H1 (cell line): ENCODE data around the gene LILRB4. TPM values are rescaled to one million over a fixed set of nuclear protein-coding genes. Genes with fewer than 3 reads are reported as not detected.
"Not testable (repeated sequence)": the region's sequence is repeated elsewhere in the genome, so short reads cannot be mapped to it uniquely, and the experiment has no call there.

Experiments
- CTCF ChIA-PET: fragments of 300-600 bp; sonication (Branson Sonifier 250); formaldehyde crosslinking; loops from one replicate; lab custom pipeline; 2021; ENCODE audit not compliant: partially characterized antibody; lab: Charles Lee
- POLR2A ChIA-PET: fragments of 300-600 bp; sonication (Branson Sonifier 250); formaldehyde crosslinking; loops from one replicate; lab custom pipeline; 2021; ENCODE audit warnings: inconsistent platforms; ENCODE audit not compliant: partially characterized antibody; lab: Charles Lee
- DNase-seq, 2 experiments: peaks; one replicate each; pipeline versions ENCODE4 v3.0.0 to v3.0.0-alpha.2; 2010 to 2022; ENCODE audit warnings: low spot score in 2 of 2, low read depth in 1 of 2, mixed read lengths in 1 of 2
- FAIRE-seq: peaks from 2 replicates; lab custom pipeline; 2011; peaks lifted over from hg19 to GRCh38; lab: Jason Lieb, UNC
- H2AFZ ChIP-seq: 2 replicates; pipeline ENCODE4 v1.8.1; 2012; ENCODE audit warnings: low read length, inconsistent platforms
- H2AK5ac ChIP-seq: 2 replicates; pipeline ENCODE4 v1.6.1; 2013; ENCODE audit warnings: low read depth, low read length
- H2BK120ac ChIP-seq: replicated peaks from 2 replicates; pipeline ENCODE3; 2013; ENCODE audit warnings: low read depth, low read length, inconsistent platforms
- H2BK12ac ChIP-seq: 2 replicates; pipeline ENCODE4 v1.6.1; 2013; ENCODE audit warnings: low read depth, low read length
- H2BK15ac ChIP-seq: 2 replicates; pipeline ENCODE4 v1.6.1; 2013; ENCODE audit warnings: low read length
- H2BK20ac ChIP-seq: 2 replicates; pipeline ENCODE4 v1.6.1; 2013; ENCODE audit warnings: low read length
- H2BK5ac ChIP-seq: 2 replicates; pipeline ENCODE4 v1.6.1; 2013; ENCODE audit warnings: low read depth, low read length
- H3K14ac ChIP-seq: 2 replicates; pipeline ENCODE4 v1.6.1; 2013; ENCODE audit warnings: inconsistent platforms; ENCODE audit not compliant: insufficient read length
- H3K18ac ChIP-seq: 2 replicates; pipeline ENCODE4 v1.6.1; 2013; ENCODE audit warnings: low read length; ENCODE audit errors: extremely low read depth
- H3K23ac ChIP-seq: 2 replicates; pipeline ENCODE4 v1.6.1; 2013; ENCODE audit warnings: inconsistent platforms; ENCODE audit not compliant: insufficient read length
- H3K23me2 ChIP-seq: 2 replicates; pipeline ENCODE4 v1.6.1; 2013; ENCODE audit warnings: low read depth, low read length
- H3K27ac ChIP-seq: 2 replicates; pipeline ENCODE4 v1.6.1; 2011; ENCODE audit warnings: low read depth, low read length, inconsistent platforms
- H3K27me3 ChIP-seq, 4 experiments: replicated peaks in 1 of 4; 1 replicate in 1 of 4; 2 replicates in 3 of 4; pipeline versions ENCODE4 v1.6.1 to v1.8.1; 2011 to 2013; ENCODE audit warnings: low read length in 3 of 4, mild to moderate bottlenecking in 3 of 4, inconsistent platforms in 2 of 4, mixed read lengths in 2 of 4, moderate library complexity in 1 of 4; ENCODE audit not compliant: control insufficient read depth in 3 of 4, insufficient read depth in 3 of 4; ENCODE audit errors: extremely low read depth in 1 of 4
- H3K36me3 ChIP-seq, 4 experiments: 2 replicates each; pipeline versions ENCODE4 v1.6.1 to v1.8.1; 2011 to 2013; ENCODE audit warnings: mild to moderate bottlenecking in 4 of 4, low read length in 3 of 4, moderate library complexity in 2 of 4, control low read depth in 1 of 4, inconsistent platforms in 1 of 4; ENCODE audit not compliant: insufficient read depth in 4 of 4, control insufficient read depth in 2 of 4
- H3K4ac ChIP-seq: replicated peaks from 2 replicates; pipeline ENCODE3; 2013; ENCODE audit warnings: low read length, low read depth, mixed read lengths, inconsistent platforms; ENCODE audit not compliant: insufficient read length
- H3K4me1 ChIP-seq, 4 experiments: replicated peaks in 1 of 4; 1 replicate in 1 of 4; 2 replicates in 3 of 4; pipeline versions ENCODE4 v1.6.1 to v1.8.1; 2011 to 2013; ENCODE audit warnings: low read length in 3 of 4, inconsistent platforms in 2 of 4, mixed read lengths in 1 of 4; ENCODE audit not compliant: insufficient read depth in 4 of 4, control insufficient read depth in 3 of 4
- H3K4me2 ChIP-seq, 2 experiments: 2 replicates each; pipeline versions ENCODE4 v1.6.1 to v1.8.1; 2011 to 2013; ENCODE audit warnings: low read depth in 2 of 2, low read length in 2 of 2, control low read depth in 1 of 2, inconsistent platforms in 1 of 2, mild to moderate bottlenecking in 1 of 2; ENCODE audit not compliant: insufficient read depth in 1 of 2
- H3K4me3 ChIP-seq, 4 experiments: fragments of 200-600, 300-600 bp in 1 of 4; sonication (generic), shearing (Covaris generic), sonication (Bioruptor Twin) in 1 of 4; 2 replicates each; pipeline versions ENCODE4 v1.5.1 to v1.8.1; 2011 to 2016; ENCODE audit warnings: low read length in 4 of 4, low read depth in 3 of 4, control low read depth in 2 of 4, inconsistent platforms in 2 of 4, mild to moderate bottlenecking in 2 of 4, mixed read lengths in 1 of 4, moderate library complexity in 1 of 4; ENCODE audit not compliant: insufficient read depth in 2 of 4; ENCODE audit errors: extremely low read depth in 1 of 4
- H3K56ac ChIP-seq: replicated peaks from 2 replicates; pipeline ENCODE3; 2013; ENCODE audit warnings: low read depth, mild to moderate bottlenecking, mixed read lengths, low read length, inconsistent platforms; ENCODE audit not compliant: insufficient read length
- H3K79me1 ChIP-seq: 2 replicates; pipeline ENCODE4 v1.6.1; 2013; ENCODE audit warnings: low read depth, low read length, control low read depth
- H3K79me2 ChIP-seq, 2 experiments: 2 replicates each; pipeline versions ENCODE4 v1.6.1 to v1.8.1; 2012 to 2013; ENCODE audit warnings: low read length in 2 of 2, mild to moderate bottlenecking in 2 of 2, inconsistent platforms in 1 of 2; ENCODE audit not compliant: insufficient read depth in 2 of 2, control insufficient read depth in 1 of 2
- H3K9ac ChIP-seq, 4 experiments: replicated peaks in 1 of 4; 1 replicate in 1 of 4; 2 replicates in 3 of 4; pipeline versions ENCODE4 v1.6.1 to v1.8.1; 2011 to 2013; ENCODE audit warnings: low read depth in 3 of 4, low read length in 3 of 4, control low read depth in 2 of 4, mild to moderate bottlenecking in 2 of 4, moderate library complexity in 2 of 4, inconsistent platforms in 1 of 4; ENCODE audit errors: extremely low read depth in 1 of 4
- H3K9me3 ChIP-seq, 2 experiments: 2 replicates each; pipeline versions ENCODE4 v1.6.1 to v1.8.1; 2012 to 2013; ENCODE audit warnings: mild to moderate bottlenecking in 2 of 2, moderate library complexity in 2 of 2, control low read depth in 1 of 2, inconsistent platforms in 1 of 2, low read depth in 1 of 2, low read length in 1 of 2, mixed read lengths in 1 of 2; ENCODE audit not compliant: insufficient read depth in 2 of 2
- H4K20me1 ChIP-seq, 2 experiments: replicated peaks in 1 of 2; 2 replicates each; pipeline versions ENCODE3 to v1.8.1; 2011 to 2013; ENCODE audit warnings: inconsistent platforms in 2 of 2, low read length in 2 of 2, mild to moderate bottlenecking in 1 of 2; ENCODE audit not compliant: insufficient read depth in 2 of 2, control insufficient read depth in 1 of 2
- H4K5ac ChIP-seq: 2 replicates; pipeline ENCODE4 v1.6.1; 2013; ENCODE audit warnings: low read length, low read depth, mixed read lengths, inconsistent platforms; ENCODE audit not compliant: insufficient read length
- H4K8ac ChIP-seq: 2 replicates; pipeline ENCODE4 v1.8.0; 2013; ENCODE audit warnings: mild to moderate bottlenecking, moderate library complexity, low read length, inconsistent platforms; ENCODE audit not compliant: insufficient read depth; ENCODE audit errors: extremely low read depth
- H4K91ac ChIP-seq: replicated peaks from 2 replicates; pipeline ENCODE3; 2013; ENCODE audit warnings: low read length, mixed read lengths, inconsistent platforms; ENCODE audit not compliant: insufficient read length
- BACH1 ChIP-seq: IDR thresholded peaks from 2 replicates; pipeline ENCODE4 v1.6.1; 2012; ENCODE audit warnings: low read length, improper control_type of control experiment
- CHD2 ChIP-seq: IDR thresholded peaks from 2 replicates; pipeline ENCODE4 v1.6.1; 2012; ENCODE audit warnings: low read length, improper control_type of control experiment
- EGR1 ChIP-seq: IDR thresholded peaks from 2 replicates; pipeline ENCODE4 v1.6.1; 2011; ENCODE audit warnings: low read depth, low read length, borderline replicate concordance
- FOSL1 ChIP-seq: IDR thresholded peaks from 2 replicates; pipeline ENCODE4 v1.6.1; 2011; ENCODE audit warnings: mild to moderate bottlenecking, low read depth, low read length, moderate library complexity; ENCODE audit not compliant: insufficient read depth
- GTF2F1 ChIP-seq: IDR thresholded peaks from 2 replicates; pipeline ENCODE4 v1.6.1; 2012; ENCODE audit warnings: low read depth, low read length, improper control_type of control experiment, borderline replicate concordance
- MAX ChIP-seq: IDR thresholded peaks from 2 replicates; pipeline ENCODE4 v1.6.1; 2012; ENCODE audit warnings: inconsistent platforms
- POLR2AphosphoS5 ChIP-seq: IDR thresholded peaks from 2 replicates; pipeline ENCODE4 v1.6.1; 2011; ENCODE audit warnings: low read depth, low read length
- SIRT6 ChIP-seq: IDR thresholded peaks from one replicate; pipeline ENCODE4 v1.7.1; 2012; ENCODE audit warnings: low read length, inconsistent platforms
- WGBS, 2 experiments: shearing (Covaris generic) in 1 of 2; methylation state at CpG; one replicate each; pipeline versions ENCODE4 v1.1.6 to v1.1.7; 2013 to 2015; ENCODE audit warnings: low lambda C conversion rate in 2 of 2, mixed read lengths in 2 of 2, inconsistent platforms in 1 of 2, low coverage in 1 of 2, missing lambda C conversion rate in 1 of 2; ENCODE audit not compliant: insufficient replicate concordance in 2 of 2, insufficient coverage in 1 of 2, insufficient read length in 1 of 2; ENCODE audit errors: extremely low coverage in 1 of 2, missing lambda C conversion rate in 1 of 2; 5-methylcytosine and 5-hydroxymethylcytosine counted together
- polyA plus RNA-seq, 7 experiments: library from polyadenylated mRNA; depleted of rRNA in 3 of 7; stranded (reverse) in 5 of 7; unstranded in 2 of 7; fragments of >200 nt in 5 of 7; fragments of 200-250 nt in 2 of 7; gene quantifications; 1 replicate in 5 of 7; 2 replicates in 1 of 7; 4 replicates in 1 of 7; pipeline versions ENCODE4 v1.2.1 to v1.2.3, GENCODE V29; 2011 to 2013; ENCODE audit warnings: missing spikeins in 2 of 7, mixed read lengths in 2 of 7
- total RNA-seq: library from RNA; stranded (reverse); fragmentation: NEBNext Ultra II Directional; extraction: Animal tissue kit (Norgen Biotek cat#: 25700); gene quantifications from 2 replicates; pipeline ENCODE4 v1.2.1, GENCODE V29; 2021

Gene LILRB4
- total and polyA plus RNA-seq, 2 of the 8 experiments (the other 6 are each of a cell fraction or from before 2014, with no cell fraction given): not detected

- TF ChIP-seq CHD2 (no peak), EGR1 (no peak), GTF2F1 (no peak), MAX (no peak), FOSL1 (no peak), POLR2AphosphoS5 (no peak), SIRT6 (no peak), BACH1 (no peak)
- TF ChIP-seq, all 59 proteins: peak for 0
Observed at GRCh38 chr19:54709212-54709948, 46.6 kb downstream of the LILRB4 start (continued).

GRCh38 chr19:54709956-54710355 lies 47.2 kb downstream of the LILRB4 start:
- H4K91ac ChIP-seq, CTCF ChIA-PET, H3K56ac ChIP-seq, H4K8ac ChIP-seq, H3K23ac ChIP-seq, H3K27me3 ChIP-seq, H3K4ac ChIP-seq, H2AK5ac ChIP-seq, POLR2A ChIA-PET, H2BK12ac ChIP-seq, FAIRE-seq, H3K36me3 ChIP-seq, H2BK15ac ChIP-seq, H2BK20ac ChIP-seq, H3K4me2 ChIP-seq, H3K18ac ChIP-seq, H3K79me1 ChIP-seq, H2BK120ac ChIP-seq, H2BK5ac ChIP-seq, H3K79me2 ChIP-seq, H3K27ac ChIP-seq, DNase-seq, H2AFZ ChIP-seq, H3K23me2 ChIP-seq, H3K14ac ChIP-seq, H3K4me3 ChIP-seq, H4K20me1 ChIP-seq, H3K4me1 ChIP-seq, H3K9ac ChIP-seq, H4K5ac ChIP-seq: not testable (repeated sequence)
- WGBS, 2 experiments: 57% methylated on average over 7 of the region's 13 CpGs; no CpG with 5 or more reads in 1 of the 2 experiments
- peaks cover 35 to 66% of the 10 kb centered on the region in 2 experiments for H3K9me3 ChIP-seq
